Testis (tissue), 3 donors: ENCODE data around the gene PPA1. TPM values are rescaled to one million over a fixed set of nuclear protein-coding genes. Genes with fewer than 3 reads are reported as not detected.

Source experiments
- DNase-seq: peaks from one replicate; pipeline ENCODE4 v3.0.0-alpha.2; 2019
- H3K27ac ChIP-seq, 2 donors: fragments of 200-600 bp; sonication (generic); one replicate each; pipeline ENCODE4 v1.5.1; 2019
- H3K27me3 ChIP-seq: fragments of 200-600 bp; sonication (generic); one replicate; pipeline ENCODE4 v1.5.1; 2019
- H3K36me3 ChIP-seq: fragments of 200-600 bp; sonication (generic); one replicate; pipeline ENCODE4 v1.5.1; 2017; ENCODE audit warnings: low read depth; ENCODE audit errors: missing control alignments
- H3K4me1 ChIP-seq: fragments of 200-600 bp; sonication (generic); one replicate; pipeline ENCODE4 v1.5.1; 2019
- H3K4me3 ChIP-seq, 2 donors: fragments of 200-600 bp; sonication (generic); one replicate each; pipeline ENCODE4 v1.5.1; 2017 to 2019
- H3K9me3 ChIP-seq: fragments of 200-600 bp; sonication (generic); one replicate; pipeline ENCODE4 v1.5.1; 2017
- CTCF ChIP-seq, 3 experiments: fragments of 450-650 bp in 2 of 3; fragments of 200-600 bp in 1 of 3; sonication (generic) in 1 of 3; IDR thresholded peaks; one replicate each; pipeline ENCODE4 v1.5.1; 2016 to 2019; ENCODE audit warnings: antibody characterized with exemption in 3 of 3, mild to moderate bottlenecking in 2 of 3, moderate library complexity in 1 of 3
- POLR2A ChIP-seq: fragments of 450-650 bp; IDR thresholded peaks from one replicate; pipeline ENCODE4 v1.6.1; 2017; ENCODE audit warnings: antibody characterized with exemption, mild to moderate bottlenecking, moderate library complexity
- WGBS, 2 donors: methylation state at CpG; one replicate each; pipeline ENCODE4 v1.1.5; 2018; 5-methylcytosine and 5-hydroxymethylcytosine counted together
- intact Hi-C: fragments of 100-400 bp; cut with DNase I; formaldehyde crosslinking; loops from one replicate; pipeline ENCODE4 v1.15.1; 2023; ENCODE audit warnings: low total_unique reads
- polyA plus RNA-seq: library from polyadenylated mRNA; stranded (reverse); fragments of 350-450 nt; fragmentation: Illumina TruSeq; extraction: RNeasy Lipid Tissue Mini Kit (QIAGEN cat#74804); gene quantifications from one replicate; pipeline ENCODE4 v1.2.3, GENCODE V29; 2014; ENCODE audit warnings: low read depth, low replicate concordance; ENCODE audit not compliant: insufficient read depth
- total RNA-seq, 2 donors: library from RNA; depleted of rRNA; stranded (reverse); fragments of >200 nt; gene quantifications; one replicate each; pipeline ENCODE4 v1.2.3, GENCODE V29; 2016

Gene PPA1
- total and polyA plus RNA-seq, 3 donors from 2014 or later, result 110 to 143 (median 136) TPM

DNA sequence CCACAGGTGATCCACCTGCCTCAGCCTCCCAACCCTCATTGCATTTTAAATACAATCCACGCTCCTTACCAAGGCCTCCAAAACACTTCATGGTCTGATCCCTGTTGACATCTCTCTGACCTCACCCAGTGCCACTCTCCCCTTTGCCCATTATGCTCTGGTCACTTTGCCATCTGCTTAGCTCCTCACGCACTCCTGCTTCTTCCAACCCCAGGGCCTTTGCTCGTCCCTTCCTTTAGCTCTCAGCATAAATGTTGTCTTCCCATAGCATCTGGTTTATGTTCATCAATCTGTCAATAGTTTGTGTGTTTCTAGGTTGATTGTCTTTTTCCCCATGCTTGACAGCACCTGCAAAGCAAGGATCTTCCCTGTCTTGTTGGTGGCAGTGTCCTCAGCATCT lies 36.5 kb upstream of the PPA1 start:
- 96 to 97% methylated on average over 3 of the region's 3 CpGs for WGBS, 2 donors
- TF ChIP-seq CTCF (IDR thresholded peaks at IDR 0.05), result no peak
- TF ChIP-seq POLR2A, result no peak

GRCh38 chr10:70268376-70268775 lies 35.1 kb upstream of the PPA1 start:
- intact Hi-C loops, result no loop called here
- no peaks in the 10 kb centered on the region for H3K4me1 ChIP-seq
- WGBS, 2 donors, result 79 to 82% methylated on average over 4 of the region's 4 CpGs
- no peaks in the 10 kb centered on the region for H3K36me3 ChIP-seq
- H3K27ac ChIP-seq, result no peak overlapping the region
- TF ChIP-seq CTCF (IDR thresholded peaks at IDR 0.05) (no peak), POLR2A (no peak)
- no peaks in the 10 kb centered on the region for H3K9me3 ChIP-seq
- H3K4me3 ChIP-seq, result no peak overlapping the region
- DNase-seq, result no peak
- H3K27me3 ChIP-seq, result no peaks in the 10 kb centered on the region

More for the DNA sequence above, 36.5 kb upstream of the PPA1 start:
- Histone ChIP-seq H3K36me3 (no peaks in the 10 kb centered on the region), H3K4me3 (no peak overlapping the region), H3K4me1 (no peaks in the 10 kb centered on the region), H3K27me3 (no peaks in the 10 kb centered on the region), H3K9me3 (no peaks in the 10 kb centered on the region), H3K27ac (no peak overlapping the region)
- DNase-seq, result no peak
- intact Hi-C loops, result no loop called here

DNA sequence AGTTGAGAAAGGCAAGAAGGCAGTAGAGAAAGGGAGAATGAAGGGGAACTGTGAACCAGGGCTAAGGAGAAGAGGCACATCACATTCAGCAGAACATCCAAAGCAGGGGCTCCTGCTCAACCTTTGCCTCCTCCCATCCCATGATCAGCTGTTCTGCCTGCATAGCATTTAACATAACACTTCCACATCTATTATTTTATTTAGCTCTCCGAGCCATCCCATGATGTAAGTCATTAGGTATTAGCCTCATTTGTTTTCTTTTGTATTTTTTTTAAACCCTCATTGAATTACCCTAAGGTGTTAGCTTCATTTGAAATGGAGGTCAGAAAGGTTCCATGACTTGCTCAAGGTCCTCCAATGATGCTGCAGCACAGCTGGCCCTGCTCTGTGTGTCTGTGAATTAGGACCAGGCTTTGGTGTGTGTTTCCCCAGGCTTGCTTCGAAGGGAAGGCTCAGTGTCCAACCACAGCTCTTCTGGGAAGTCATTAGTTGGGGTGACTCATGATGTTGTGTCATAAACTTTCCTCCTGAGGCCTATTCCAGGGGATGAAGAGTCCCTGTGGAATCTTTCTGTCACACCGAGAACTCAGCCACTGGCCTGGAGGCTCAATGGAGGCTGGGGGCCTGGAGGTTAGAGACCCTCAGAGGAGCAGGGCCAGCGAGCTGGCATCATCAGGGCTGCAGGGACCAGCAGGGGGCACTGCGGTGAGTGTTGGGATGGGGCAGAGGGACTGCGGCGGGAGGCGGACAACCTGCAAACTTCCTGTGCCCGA lies 34.1 kb upstream of the PPA1 start:
- Histone ChIP-seq H3K27ac (no peak overlapping the region), H3K4me1 (no peaks in the 10 kb centered on the region), H3K9me3 (no peaks in the 10 kb centered on the region), H3K27me3 (no peaks in the 10 kb centered on the region), H3K4me3 (no peak overlapping the region), H3K36me3 (no peaks in the 10 kb centered on the region)
- 75 to 78% methylated on average over 6 to 9 of the region's 9 CpGs for WGBS, 2 donors
- TF ChIP-seq CTCF (IDR thresholded peaks at IDR 0.05) (no peak), POLR2A (no peak)
- intact Hi-C loops, result no loop called here
- no peak for DNase-seq

DNA sequence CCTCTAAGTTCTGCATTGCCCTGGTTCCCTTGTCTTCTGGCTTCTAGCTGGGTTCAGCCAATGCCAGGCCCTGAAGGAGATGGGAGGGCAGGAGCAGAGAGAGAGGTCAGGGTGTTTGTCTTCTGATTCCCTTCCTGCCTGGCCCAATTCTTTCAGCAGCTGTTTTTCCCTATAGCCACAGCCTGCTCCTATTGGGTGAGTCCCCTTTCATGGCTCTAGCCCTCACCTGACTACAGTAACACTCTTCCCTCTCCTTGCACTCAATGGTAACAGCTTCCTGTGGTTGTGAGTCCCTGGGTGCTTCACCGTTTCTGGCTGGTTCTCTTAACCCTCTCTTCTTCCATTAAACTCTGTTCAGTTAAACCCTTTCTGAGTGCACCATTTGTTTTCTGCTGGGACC lies 33.5 kb upstream of the PPA1 start:
- TF ChIP-seq POLR2A, result no peak
- no peak for TF ChIP-seq CTCF (IDR thresholded peaks at IDR 0.05)
- intact Hi-C loops, result no loop called here
- no peaks in the 10 kb centered on the region for H3K9me3 ChIP-seq
- H3K36me3 ChIP-seq, result no peaks in the 10 kb centered on the region
- H3K4me1 ChIP-seq, result no peaks in the 10 kb centered on the region
- no peak for DNase-seq
- WGBS, 2 donors, result 76 to 91% methylated on average over 1 of the region's 1 CpG
- no peaks in the 10 kb centered on the region for H3K27me3 ChIP-seq
- H3K27ac ChIP-seq, result no peak overlapping the region
- no peak overlapping the region for H3K4me3 ChIP-seq

GRCh38 chr10:70266056-70266455 lies 32.8 kb upstream of the PPA1 start:
- TF ChIP-seq CTCF (IDR thresholded peaks at IDR 0.05) (no peak), POLR2A (no peak)
- Histone ChIP-seq H3K27ac (no peak overlapping the region), H3K4me1 (no peaks in the 10 kb centered on the region), H3K27me3 (no peaks in the 10 kb centered on the region), H3K4me3 (no peak overlapping the region), H3K9me3 (no peaks in the 10 kb centered on the region), H3K36me3 (no peaks in the 10 kb centered on the region)
- intact Hi-C loops, result no loop called here
- DNase-seq, result no peak
- 89 to 95% methylated on average over 7 of the region's 7 CpGs for WGBS, 2 donors
